ENCODE data around the gene SLC39A10. TPM values are rescaled to one million over a fixed set of nuclear protein-coding genes. Genes with fewer than 3 reads are reported as not detected.

Gene SLC39A10
- total RNA-seq: 46.6 and 47.0 TPM in 2 replicates

- Histone ChIP-seq H3K27me3 (ENCODE audit: control insufficient read depth, insufficient read depth, low read length) (no peaks in the 10 kb centered on the region), H3K36me3 (ENCODE audit: control insufficient read depth, insufficient read depth, low read length) (no peaks in the 10 kb centered on the region), H3K4me3 (ENCODE audit: low read depth, low read length) (peak within 1 kb of the TSS; percentile 97)
- peak; percentile 82 for DNase-seq (ENCODE audit: low read depth)
- no peak for TF ChIP-seq CTCF (IDR thresholded peaks at IDR 0.05; ENCODE audit: insufficient read depth, low read length, poor library complexity, severe bottlenecking)
These were observed at the start of gene SLC39A10 for GRCh38 chr2:195656859-195657633. Gene SLC39A10, plus strand, starts transcription at chr2:195657226. Its CDS starts 22,817 bp downstream, at chr2:195680043.

- Histone ChIP-seq H3K36me3 (ENCODE audit: control insufficient read depth, insufficient read depth, low read length) (no peaks in the 10 kb centered on the region), H3K4me3 (ENCODE audit: low read depth, low read length) (no peak overlapping the region), H3K27me3 (ENCODE audit: control insufficient read depth, insufficient read depth, low read length) (no peaks in the 10 kb centered on the region)
- DNase-seq (ENCODE audit: low read depth): no peak
- TF ChIP-seq CTCF (IDR thresholded peaks at IDR 0.05; ENCODE audit: insufficient read depth, low read length, poor library complexity, severe bottlenecking): no peak
These were observed 48.1 kb upstream of the SLC39A10 start for GRCh38 chr2:195608768-195609454.

- Histone ChIP-seq H3K36me3 (ENCODE audit: control insufficient read depth, insufficient read depth, low read length) (no peaks in the 10 kb centered on the region), H3K27me3 (ENCODE audit: control insufficient read depth, insufficient read depth, low read length) (no peaks in the 10 kb centered on the region), H3K4me3 (ENCODE audit: low read depth, low read length) (no peak overlapping the region)
- no peak for TF ChIP-seq CTCF (IDR thresholded peaks at IDR 0.05; ENCODE audit: insufficient read depth, low read length, poor library complexity, severe bottlenecking)
- DNase-seq (ENCODE audit: low read depth): no peak
These were observed 46.3 kb upstream of the SLC39A10 start for GRCh38 chr2:195610717-195611116.

GRCh38 chr2:195612611-195613495 lies 44.2 kb upstream of the SLC39A10 start:
- DNase-seq (ENCODE audit: low read depth): peak; percentile 88
- H3K27me3 ChIP-seq (ENCODE audit: control insufficient read depth, insufficient read depth, low read length): no peaks in the 10 kb centered on the region
- H3K36me3 ChIP-seq (ENCODE audit: control insufficient read depth, insufficient read depth, low read length): no peaks in the 10 kb centered on the region
- no peak for TF ChIP-seq CTCF (IDR thresholded peaks at IDR 0.05; ENCODE audit: insufficient read depth, low read length, poor library complexity, severe bottlenecking)
- peak overlapping the region; percentile 39 for H3K4me3 ChIP-seq (ENCODE audit: low read depth, low read length)

- no peak for TF ChIP-seq CTCF (IDR thresholded peaks at IDR 0.05; ENCODE audit: insufficient read depth, low read length, poor library complexity, severe bottlenecking)
- Histone ChIP-seq H3K36me3 (ENCODE audit: control insufficient read depth, insufficient read depth, low read length) (no peaks in the 10 kb centered on the region), H3K27me3 (ENCODE audit: control insufficient read depth, insufficient read depth, low read length) (no peaks in the 10 kb centered on the region), H3K4me3 (ENCODE audit: low read depth, low read length) (peak overlapping the region; percentile 21)
- peak; percentile 92 for DNase-seq (ENCODE audit: low read depth)
These were observed 43.1 kb upstream of the SLC39A10 start for GRCh38 chr2:195613922-195614321.

All from kidney epithelial cell (primary cell).